Kidney (tissue), 14 donors: ENCODE results near the gene WBP1L. TPM values are rescaled to one million over a fixed set of nuclear protein-coding genes. Genes with fewer than 3 reads are reported as not detected.

ENCODE experiments used
- DNase-seq, 5 donors: peaks; one replicate each; pipeline ENCODE4 v3.0.0-alpha.2; 2013 to 2020
- FAIRE-seq: peaks from 2 replicates; lab custom pipeline; 2012; peaks lifted over from hg19 to GRCh38; lab: Jason Lieb, UNC
- H3K27ac ChIP-seq, 2 donors: one replicate each; pipeline ENCODE4 v1.7.0; 2013; ENCODE audit warnings: low read depth in 2 of 2, low read length in 2 of 2, inconsistent platforms in 1 of 2
- H3K27me3 ChIP-seq: one replicate; pipeline ENCODE4 v1.7.1; 2013; ENCODE audit warnings: low read length, inconsistent platforms; ENCODE audit not compliant: control insufficient read depth, insufficient read depth
- H3K36me3 ChIP-seq, 3 donors: one replicate each; pipeline versions ENCODE4 v1.7.0 to v1.7.1; 2013; ENCODE audit warnings: low read length in 3 of 3, control low read depth in 1 of 3, inconsistent platforms in 1 of 3; ENCODE audit not compliant: insufficient read depth in 3 of 3, control insufficient read depth in 2 of 3
- H3K4me1 ChIP-seq, 3 donors: one replicate each; pipeline versions ENCODE4 v1.7.0 to v1.7.1; 2013; ENCODE audit warnings: low read length in 3 of 3, inconsistent platforms in 1 of 3, low read depth in 1 of 3; ENCODE audit not compliant: control insufficient read depth in 2 of 3, insufficient read depth in 2 of 3
- H3K4me3 ChIP-seq, 3 donors: one replicate each; pipeline versions ENCODE4 v1.7.0 to v1.8.1; 2013; ENCODE audit warnings: low read length in 3 of 3, control low read depth in 1 of 3, inconsistent platforms in 1 of 3
- H3K9ac ChIP-seq, 3 donors: one replicate each; pipeline versions ENCODE4 v1.7.0 to v1.7.1; 2013; ENCODE audit warnings: low read length in 3 of 3, control low read depth in 1 of 3, inconsistent platforms in 1 of 3
- H3K9me3 ChIP-seq, 3 donors: one replicate each; pipeline versions ENCODE4 v1.7.0 to v1.7.1; 2013; ENCODE audit warnings: low read length in 3 of 3, control low read depth in 1 of 3, inconsistent platforms in 1 of 3; ENCODE audit not compliant: control insufficient read depth in 2 of 3, insufficient read depth in 1 of 3
- CTCF ChIP-seq: IDR thresholded peaks from 3 replicates; pipeline ENCODE4 v1.5.1; 2012; ENCODE audit warnings: mild to moderate bottlenecking, moderate library complexity, borderline replicate concordance; ENCODE audit not compliant: insufficient read depth; ENCODE audit errors: extremely low read depth
- intact Hi-C: fragments of 100-400 bp; cut with DNase I; formaldehyde crosslinking; loops from one replicate; pipeline ENCODE4 v1.11.1; 2022
- polyA plus RNA-seq: library from polyadenylated mRNA; stranded (reverse); fragments of 350-450 nt; fragmentation: Illumina TruSeq; extraction: RNeasy Lipid Tissue Mini Kit (QIAGEN cat#74804); gene quantifications from one replicate; pipeline ENCODE4 v1.2.3, GENCODE V29; 2014; ENCODE audit warnings: low read depth, low replicate concordance; ENCODE audit not compliant: insufficient read depth
- total RNA-seq: library from RNA; stranded (reverse); fragmentation: NEBNext Ultra II Directional; extraction: Animal tissue kit (Norgen Biotek cat#: 25700); gene quantifications from one replicate; pipeline ENCODE4 v1.2.1, GENCODE V29; 2021
- donor health status: control.
- donor health status: control.
- donor health status: control.
- donor health status: control.
- donor health status: control.
- donor health status: DM: yes; HTN: yes; CAD: no.
- donor health status: Normal renal cell carcinoma (clear cell type).

Gene WBP1L
- total and polyA plus RNA-seq, 2 donors from 2014 or later = 27.8 to 55.7 TPM

GRCh38 chr10:102726274-102726673 is 17.5 kb upstream of the WBP1L start:
- TF ChIP-seq CTCF = no peak
- DNase-seq = no peak
- Histone ChIP-seq H3K4me3 (no peak overlapping the region), H3K4me1 (peaks cover 0 to 6% (median 4%) of the 10 kb centered on the region in 3 donors), H3K27me3 (no peaks in the 10 kb centered on the region), H3K9me3 (no peaks in the 10 kb centered on the region), H3K9ac (no peak overlapping the region), H3K36me3 (peaks cover 2 to 20% (median 8%) of the 10 kb centered on the region in 3 donors), H3K27ac (no peak overlapping the region)
- intact Hi-C loops = loop anchor here (5.0 kb wide), 1 partner anchor 176 kb away; no protein-coding TSS in a partner anchor
- no peak for FAIRE-seq

- no peaks in the 10 kb centered on the region for H3K27me3 ChIP-seq
- no peak for DNase-seq
- no peak for TF ChIP-seq CTCF
- no peak overlapping the region for H3K4me3 ChIP-seq
- peaks cover 0 to 6% (median 4%) of the 10 kb centered on the region in 3 donors for H3K4me1 ChIP-seq
- intact Hi-C loops = loop anchor here (5.0 kb wide), 1 partner anchor 175 kb away; no protein-coding TSS in a partner anchor
- H3K9ac ChIP-seq = peak overlapping the region in 1 of 3 donors; percentile 5
- no peaks in the 10 kb centered on the region for H3K9me3 ChIP-seq
- H3K27ac ChIP-seq = peak overlapping the region in 1 of 2 donors; percentile 5
- FAIRE-seq = no peak
- peaks cover 2 to 26% (median 10%) of the 10 kb centered on the region in 3 donors for H3K36me3 ChIP-seq
Measured at GRCh38 chr10:102727037-102727818, 16.5 kb upstream of the WBP1L start.

GRCh38 chr10:102729029-102730026 is 14.4 kb upstream of the WBP1L start:
- Histone ChIP-seq H3K27ac (no peak overlapping the region), H3K9ac (no peak overlapping the region), H3K4me1 (peaks cover 0 to 6% (median 4%) of the 10 kb centered on the region in 3 donors), H3K9me3 (no peaks in the 10 kb centered on the region), H3K36me3 (peaks cover 5 to 36% (median 14%) of the 10 kb centered on the region in 3 donors), H3K4me3 (no peak overlapping the region), H3K27me3 (no peaks in the 10 kb centered on the region)
- FAIRE-seq = no peak
- peak; percentile 85 to 94 (median 89) for DNase-seq
- TF ChIP-seq CTCF = peak; percentile 96
- intact Hi-C loops = loop anchor here (5.0 kb wide), 1 partner anchor 173 kb away; no protein-coding TSS in a partner anchor
